Measurements from ENCODE around the gene EFR3B.

GRCh38 chr2:25169073-25169470 is 127.2 kb downstream of the EFR3B start:
- TF ChIP-seq CTCF (IDR thresholded peaks at IDR 0.05; ENCODE audit: low read depth, low read length, poor library complexity, severe bottlenecking) (no peak), EZH2phosphoT487 (IDR thresholded peaks at IDR 0.05; ENCODE audit: borderline replicate concordance, low read length) (no peak)
